Amniotic stem cell (primary cell): ENCODE results near the gene REM2.
"Not testable (repeated sequence)": the region's sequence is repeated elsewhere in the genome, so short reads cannot be mapped to it uniquely, and the experiment has no call there.

Experiments used
- DNase-seq: peaks from one replicate; lab custom pipeline; 2025; lab: John Stamatoyannopoulos, UW

The REM2 gene

GRCh38 chr14:22848351-22849164, 34.5 kb upstream of the REM2 start:
- no peak for DNase-seq

- DNase-seq: no peak
Measured at GRCh38 chr14:22849212-22849819, 33.7 kb upstream of the REM2 start.

DNA sequence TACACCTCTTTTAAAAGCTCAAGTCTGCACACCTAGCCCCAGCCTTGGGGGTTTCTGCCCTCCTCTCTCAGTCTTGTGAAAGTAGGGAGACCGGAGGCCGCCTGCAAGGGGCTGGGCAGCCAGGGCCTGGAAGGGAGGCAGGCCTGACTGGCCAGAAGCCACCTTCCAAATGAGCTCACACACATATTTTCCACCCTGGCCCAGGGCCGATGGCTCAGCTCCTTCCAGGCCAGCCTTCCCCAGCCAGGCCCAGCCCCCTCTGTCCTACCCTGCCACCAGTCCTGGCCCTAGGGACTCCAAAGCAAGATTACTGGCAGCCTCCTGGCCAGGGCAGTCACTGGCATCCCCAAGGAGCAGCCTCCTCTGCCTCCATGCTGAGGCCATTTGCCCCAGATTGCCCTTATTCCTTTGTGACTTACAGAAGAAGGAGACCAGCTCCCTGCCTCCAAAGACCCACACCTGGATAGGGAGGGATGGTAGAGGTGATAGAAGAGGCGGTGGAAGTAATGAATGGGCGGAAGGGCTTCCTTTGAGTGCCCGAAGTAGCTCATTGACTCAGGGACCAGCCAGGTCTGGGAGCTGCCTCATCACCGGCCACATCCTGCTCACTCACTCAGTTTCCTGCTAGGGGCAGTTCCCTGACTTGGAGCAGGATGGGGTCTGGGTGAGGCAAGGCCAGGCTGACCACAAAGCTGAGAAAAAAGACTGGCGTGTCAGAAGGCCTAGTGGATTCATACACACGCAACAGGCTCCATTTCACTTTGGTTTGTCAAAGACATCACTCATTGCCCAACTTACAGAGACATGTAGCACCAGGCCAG, 31.9 kb upstream of the REM2 start:
- DNase-seq: peak; percentile 86

- not testable (repeated sequence) for DNase-seq
Measured at GRCh38 chr14:22852178-22852577, 30.8 kb upstream of the REM2 start.

DNA sequence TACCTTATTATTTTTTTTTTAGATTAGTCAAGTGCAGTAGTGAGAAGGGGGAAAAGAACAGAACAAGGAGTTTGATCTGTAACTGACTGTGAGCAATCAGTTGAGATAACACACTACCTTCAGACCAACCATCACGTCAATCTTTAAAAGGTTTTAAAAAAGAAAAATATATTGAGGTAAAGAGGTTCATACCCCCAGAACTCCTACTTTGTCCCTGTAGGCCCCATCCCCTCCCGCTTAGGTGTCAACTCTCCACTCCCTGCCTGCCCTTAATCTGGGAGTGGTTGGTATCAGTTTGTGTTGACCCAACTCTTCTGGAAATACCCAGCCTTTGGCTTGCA, 30.5 kb upstream of the REM2 start:
- DNase-seq: no peak

- DNase-seq: peak; percentile 62
Measured at GRCh38 chr14:22852940-22853767, 29.9 kb upstream of the REM2 start.

DNA sequence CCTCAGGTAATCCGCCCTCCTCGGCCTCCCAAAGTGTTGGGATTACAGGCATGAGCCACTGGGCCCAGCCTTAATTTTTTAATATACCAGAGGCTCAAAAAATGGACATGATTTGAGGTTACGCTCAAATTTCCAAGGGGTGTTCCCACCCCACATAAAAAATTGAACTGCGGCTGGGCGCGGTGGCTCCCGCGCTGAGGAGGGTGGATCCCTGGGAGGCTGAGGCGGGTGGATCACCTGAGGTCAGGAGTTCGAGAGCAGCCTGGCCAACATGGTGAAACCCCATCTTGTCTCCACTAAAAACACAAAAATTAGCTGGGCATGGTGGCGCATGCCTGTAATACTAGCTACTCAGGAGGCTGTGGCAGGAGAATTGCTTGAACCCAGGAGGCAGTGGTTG, 28.7 kb upstream of the REM2 start:
- not testable (repeated sequence) for DNase-seq

DNA sequence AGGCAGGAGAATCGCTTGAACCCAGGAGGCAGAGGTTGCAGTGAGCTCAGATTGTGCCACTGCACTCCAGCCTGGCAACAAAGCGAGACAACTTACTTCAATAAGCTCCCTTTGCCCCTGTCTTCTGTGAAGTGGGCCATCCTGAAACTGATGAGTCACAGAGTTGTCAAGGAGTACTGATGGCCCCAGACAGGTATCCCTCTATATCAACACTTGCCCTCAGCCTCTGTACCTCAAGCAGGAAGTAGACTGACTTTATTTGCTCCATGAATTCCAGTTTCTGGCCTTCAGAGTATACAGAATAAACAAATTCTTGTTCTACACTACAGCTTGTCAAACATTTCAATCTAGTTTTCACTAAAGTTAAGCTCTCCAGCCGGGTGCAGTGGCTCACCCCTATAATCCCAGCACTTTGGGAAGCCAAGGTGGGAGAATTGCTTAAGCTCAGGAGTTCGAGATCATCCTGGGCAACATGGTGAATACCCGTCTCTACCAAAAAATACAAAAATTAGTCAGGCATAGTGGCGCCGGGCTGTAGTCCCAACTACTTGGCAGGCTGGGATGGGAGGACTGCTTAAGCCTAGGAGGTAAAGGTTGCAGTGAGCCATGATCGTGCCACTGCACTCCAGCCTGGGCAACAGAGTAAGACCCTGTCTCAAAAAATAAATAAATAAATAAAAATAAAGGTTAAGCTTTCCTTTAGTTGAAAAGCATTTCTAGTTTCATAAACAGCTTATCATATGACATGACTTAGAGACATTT, 27.9 kb upstream of the REM2 start:
- DNase-seq: no peak

- no peak for DNase-seq
Measured at GRCh38 chr14:22856428-22856827, 26.6 kb upstream of the REM2 start.

DNA sequence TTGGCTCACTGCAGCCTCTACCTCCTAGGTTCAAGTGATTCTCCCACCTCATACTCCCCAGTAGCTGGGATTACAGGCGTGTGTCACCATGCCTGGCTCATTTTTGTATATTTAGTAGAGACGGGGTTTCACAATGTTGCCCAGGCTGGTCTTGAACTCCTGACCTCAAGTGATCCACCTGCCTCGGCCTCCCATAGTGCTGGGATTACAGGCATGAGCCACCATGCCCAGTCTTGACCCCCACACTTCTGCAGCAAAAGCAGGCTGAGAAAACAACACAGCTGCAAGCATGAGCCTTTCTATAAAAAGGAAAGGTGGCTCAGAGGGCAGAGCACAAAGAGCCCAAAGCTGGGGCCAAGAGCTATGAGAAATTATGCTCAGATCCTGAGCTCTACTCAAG, 22.6 kb upstream of the REM2 start:
- not testable (repeated sequence) for DNase-seq

- DNase-seq: no peak
Measured at GRCh38 chr14:22861651-22862050, 21.4 kb upstream of the REM2 start.

- DNase-seq: no peak
Measured at GRCh38 chr14:22864979-22865378, 18.0 kb upstream of the REM2 start.

DNA sequence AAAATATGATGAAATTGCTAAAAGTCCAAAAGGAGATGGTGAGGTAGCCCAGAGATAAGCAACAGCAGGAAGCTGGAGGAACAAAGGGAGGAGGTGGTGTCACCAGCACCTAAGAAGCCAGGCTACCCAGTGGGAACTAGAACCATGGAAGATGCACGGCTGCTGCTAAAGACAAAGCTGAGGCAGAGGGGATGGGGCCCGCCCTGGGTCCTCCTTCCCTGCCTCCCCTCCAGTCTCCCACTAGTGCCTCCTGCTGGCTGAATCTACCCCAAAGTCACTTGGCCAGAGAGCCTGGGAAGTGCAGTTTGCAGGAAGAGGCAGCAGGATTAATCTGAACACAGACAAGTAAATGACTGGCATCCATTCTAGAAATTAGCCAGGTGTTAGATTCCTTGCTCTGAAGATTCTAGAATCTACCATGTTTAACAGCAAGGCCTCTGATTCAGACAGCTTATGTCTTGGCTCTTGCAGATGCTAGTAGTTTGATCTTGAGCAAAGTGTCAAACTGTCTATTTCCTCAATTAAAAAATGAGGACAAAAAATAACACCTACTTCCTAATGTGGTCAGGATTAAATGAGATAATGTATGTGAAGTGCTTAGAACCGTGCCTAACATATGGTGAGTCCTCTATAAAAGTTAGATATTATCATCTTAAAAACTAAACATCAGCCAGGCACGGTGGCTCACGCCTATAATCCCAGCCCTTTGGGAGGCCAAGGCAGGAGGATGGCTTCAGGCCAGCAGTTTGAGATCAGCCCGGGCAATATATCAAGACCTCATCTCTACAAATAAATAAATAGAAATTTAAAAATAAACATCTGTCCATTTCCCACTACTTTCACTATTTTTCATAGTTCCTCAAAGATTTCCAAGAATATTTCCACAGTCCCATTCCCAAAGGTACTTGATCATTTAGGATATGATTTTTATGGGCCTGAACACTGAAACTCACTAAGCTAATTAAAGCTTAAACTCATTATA, 17.3 kb upstream of the REM2 start:
- DNase-seq: no peak

GRCh38 chr14:22866874-22867273, 16.1 kb upstream of the REM2 start:
- DNase-seq: no peak

- DNase-seq: no peak
Measured at GRCh38 chr14:22870811-22871223, 12.2 kb upstream of the REM2 start.

DNA sequence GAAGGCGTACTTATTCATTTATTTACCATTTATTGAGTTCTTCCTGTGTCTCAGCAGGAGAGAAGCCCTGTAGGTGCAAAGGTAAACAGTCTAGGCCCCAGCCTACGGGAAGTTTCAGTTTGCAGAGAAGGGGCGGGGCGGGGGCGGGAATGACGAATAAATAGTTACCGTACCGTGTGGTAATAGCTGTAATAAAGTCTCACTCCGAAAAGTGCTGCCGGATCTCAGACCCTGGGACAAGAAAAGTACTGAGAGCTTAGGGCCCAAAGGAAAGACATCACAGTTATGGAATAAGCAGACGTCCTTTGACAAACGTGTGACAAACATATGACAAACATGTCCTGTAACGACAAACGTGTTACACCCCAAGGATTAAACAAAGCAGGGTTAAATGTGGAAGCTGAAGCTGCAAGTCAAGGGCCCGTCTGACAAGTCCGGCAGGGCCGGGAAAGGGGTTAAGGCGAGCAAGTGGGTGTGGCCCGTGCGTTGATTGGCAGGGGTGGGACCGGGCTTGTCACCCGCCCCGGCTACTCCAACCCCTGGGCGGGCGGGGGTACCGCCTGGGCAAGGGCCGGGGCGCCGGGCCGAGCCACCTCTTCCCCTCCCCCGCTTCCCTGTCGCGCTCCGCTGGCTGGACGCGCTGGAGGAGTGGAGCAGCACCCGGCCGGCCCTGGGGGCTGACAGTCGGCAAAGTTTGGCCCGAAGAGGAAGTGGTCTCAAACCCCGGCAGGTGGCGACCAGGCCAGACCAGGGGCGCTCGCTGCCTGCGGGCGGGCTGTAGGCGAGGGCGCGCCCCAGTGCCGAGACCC, 11.6 kb upstream of the REM2 start, which contains the start of gene LRP10:
TSS of gene LRP10 (plus strand) at position 517 of the 809 bp plus-strand sequence. CDS start 564 bp downstream, outside the sequence.
- peak; percentile 70 for DNase-seq

GRCh38 chr14:22872033-22872832, 10.8 kb upstream of the REM2 start:
- peak; percentile 53 for DNase-seq
